NCI-H526 (cell line): Measurements from ENCODE around the gene FARS2.

Experiments
- DNase-seq, 2 experiments: peaks; one replicate each; lab custom pipeline; 2025; lab: John Stamatoyannopoulos, UW

FARS2 gene

DNA sequence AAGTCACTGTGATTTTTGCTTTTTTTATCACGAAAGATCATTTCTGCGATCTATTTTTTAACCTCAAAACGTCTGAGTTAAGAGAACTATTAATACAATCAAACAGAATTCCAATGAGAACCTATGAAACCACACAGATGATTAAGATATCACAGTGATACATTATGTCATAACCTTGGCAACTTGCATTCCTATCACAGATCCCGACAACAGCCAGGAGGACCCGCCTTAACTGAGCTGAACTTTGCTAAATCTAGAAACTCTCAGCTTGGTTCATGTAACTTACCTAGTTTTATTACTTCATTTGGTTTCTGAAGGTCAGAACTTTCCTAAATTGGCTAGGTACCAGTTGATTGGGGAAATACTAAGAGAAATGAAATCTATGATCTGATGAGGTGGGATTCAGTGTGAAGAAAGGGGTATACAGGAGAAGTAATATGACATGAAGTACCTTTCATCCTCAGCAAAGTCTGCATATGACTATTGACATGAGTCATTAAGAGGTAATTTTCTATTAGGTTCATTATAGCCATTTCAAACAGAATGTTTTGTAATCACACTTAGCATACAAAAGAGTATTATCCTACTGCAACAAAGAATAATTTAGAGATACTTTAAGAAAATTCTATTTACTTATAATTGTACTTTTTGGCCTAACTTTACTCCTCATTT is 11.7 kb upstream of the FARS2 start:
- DNase-seq, result no peak

GRCh38 chr6:5250451-5250850 is 10.9 kb upstream of the FARS2 start:
- peak in 1 of 2 experiments; percentile 22 for DNase-seq

DNA sequence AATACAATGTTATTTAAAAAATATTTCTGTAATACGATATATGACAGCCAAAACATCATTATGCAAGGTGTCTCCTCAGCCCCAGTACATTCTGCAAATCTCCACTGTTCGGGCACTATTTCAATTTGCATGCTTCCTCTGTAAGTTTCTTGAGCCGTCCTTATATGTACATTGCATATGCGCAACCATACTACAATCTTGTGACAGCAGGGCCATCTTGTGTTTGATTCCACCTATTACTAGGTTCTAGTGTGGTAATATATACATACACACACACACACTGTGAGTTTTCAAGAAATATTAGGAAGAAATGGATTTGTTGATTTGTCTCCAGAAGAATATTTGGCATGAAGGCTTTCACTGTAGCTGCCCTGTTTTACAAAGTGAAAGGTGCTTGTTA is 10.4 kb upstream of the FARS2 start:
- DNase-seq, result peak; percentile 56 to 59

DNA sequence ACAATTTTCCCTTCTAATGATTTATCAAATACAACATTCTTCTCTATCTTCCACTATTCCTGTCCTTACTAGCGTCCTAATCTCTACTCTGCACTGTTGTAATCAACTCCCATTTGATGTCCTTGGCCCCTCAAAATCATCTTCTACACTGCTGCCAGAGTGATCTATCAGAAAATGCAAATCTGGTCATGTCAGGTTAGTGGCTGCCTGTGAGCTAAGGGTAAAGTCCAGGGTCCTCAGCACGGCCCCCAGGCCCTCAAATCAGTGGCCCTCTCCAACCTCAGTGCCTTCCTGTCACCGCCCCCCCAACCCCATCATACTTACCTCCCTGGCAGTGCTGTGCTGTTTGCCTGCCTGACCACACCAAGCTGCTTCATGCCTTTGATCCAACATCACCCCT is 4.4 kb upstream of the FARS2 start:
- no peak for DNase-seq

GRCh38 chr6:5257400-5257799 is 3.9 kb upstream of the FARS2 start:
- no peak for DNase-seq

- no peak for DNase-seq
Observed at GRCh38 chr6:5259428-5259827, 1.9 kb upstream of the FARS2 start.

DNA sequence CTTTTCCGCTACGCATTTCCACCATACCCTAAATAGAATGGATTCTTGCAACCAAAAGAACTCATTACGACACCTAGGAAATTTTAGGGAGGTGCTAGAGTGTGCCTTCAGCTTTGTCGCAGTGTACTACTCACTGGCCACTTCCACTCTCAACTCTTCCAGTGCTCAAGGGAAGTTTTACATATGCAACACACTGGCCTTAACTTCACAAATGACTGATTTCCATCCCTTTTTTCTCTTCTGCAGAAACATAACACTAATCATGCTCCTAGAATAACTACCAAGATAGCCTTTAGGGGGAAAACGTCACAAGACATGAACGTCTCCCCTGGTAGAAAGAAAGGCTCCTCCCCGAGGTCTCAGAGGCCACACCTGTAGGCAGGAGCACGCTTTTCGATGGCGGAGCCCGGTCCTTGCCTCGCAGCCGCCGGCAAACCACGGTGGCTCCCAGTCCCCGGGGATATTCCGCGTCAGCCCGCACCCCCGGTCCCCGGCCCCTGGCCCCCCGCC is 1.1 kb upstream of the FARS2 start:
- peak; percentile 29 to 74 for DNase-seq

GRCh38 chr6:5261545-5262109 is 314 bp downstream of the FARS2 start:
- DNase-seq, result no peak

DNA sequence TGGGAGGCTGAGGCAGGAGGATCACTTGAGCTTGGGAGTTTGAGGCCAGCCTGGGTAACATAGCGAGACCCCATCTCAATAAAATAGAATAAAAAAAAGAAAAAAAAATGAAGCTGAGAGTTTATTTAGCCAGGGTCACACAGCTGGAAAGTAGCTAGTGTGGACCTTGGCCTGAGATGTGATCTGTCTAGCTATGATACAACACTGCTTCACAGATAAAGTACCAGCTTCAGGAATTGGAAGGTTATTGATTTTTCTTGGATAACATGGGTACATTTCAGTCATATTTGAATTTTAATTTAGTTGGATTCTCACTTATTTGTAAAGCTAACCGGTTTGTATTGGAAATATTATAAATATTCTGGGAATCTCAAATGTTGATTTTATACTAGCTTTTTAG is 5.1 kb downstream of the FARS2 start:
- DNase-seq, result no peak

DNA sequence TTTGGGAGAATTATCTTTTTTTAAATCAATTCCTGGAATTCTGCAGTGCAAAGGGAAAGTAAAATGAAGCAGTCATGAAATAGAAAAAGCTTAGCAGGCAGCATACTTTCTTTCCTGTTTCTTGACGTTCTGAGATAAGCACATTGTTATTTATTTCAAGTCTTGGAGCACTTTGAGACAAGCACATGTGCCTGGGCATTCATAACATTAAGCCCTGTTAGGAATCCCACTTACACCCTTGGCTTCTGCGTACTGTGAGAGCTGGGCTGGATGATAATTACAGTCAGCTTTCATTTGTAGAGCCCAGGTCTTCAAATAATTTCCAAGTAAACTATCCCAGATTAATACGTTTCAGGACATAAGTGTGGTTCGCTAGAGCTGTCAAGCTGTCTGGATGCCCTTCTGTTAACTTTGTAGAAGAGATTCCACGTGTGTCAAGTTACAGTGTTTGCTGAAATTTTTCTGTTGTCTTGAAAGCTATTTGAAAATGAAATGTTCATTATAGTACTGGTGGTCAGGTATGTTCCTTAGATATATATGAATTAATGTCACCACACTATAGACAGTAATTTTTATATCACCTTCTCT is 8.9 kb downstream of the FARS2 start:
- no peak for DNase-seq

GRCh38 chr6:5271926-5272325 is 10.6 kb downstream of the FARS2 start:
- no peak for DNase-seq

DNA sequence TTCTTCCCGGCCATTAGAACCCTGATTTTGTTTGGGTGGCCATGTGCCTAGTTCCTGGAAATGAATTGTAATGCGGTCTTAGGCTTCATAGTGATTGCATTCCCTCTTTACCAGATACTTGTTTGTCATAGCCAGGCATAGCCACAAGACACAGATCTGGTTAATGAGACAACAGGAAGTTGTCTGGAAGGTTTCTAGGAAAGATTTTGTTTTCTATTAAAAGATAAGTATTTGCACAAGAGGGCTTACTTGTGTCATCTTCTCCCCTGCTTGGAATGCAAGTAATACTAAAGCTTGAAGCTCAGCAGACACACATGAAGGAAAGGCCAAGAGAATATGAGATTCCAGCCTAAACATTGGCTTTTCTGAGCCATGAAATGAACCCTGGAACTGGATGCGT is 12.9 kb downstream of the FARS2 start:
- no peak for DNase-seq

GRCh38 chr6:5275497-5275896 is 14.2 kb downstream of the FARS2 start:
- no peak for DNase-seq

DNA sequence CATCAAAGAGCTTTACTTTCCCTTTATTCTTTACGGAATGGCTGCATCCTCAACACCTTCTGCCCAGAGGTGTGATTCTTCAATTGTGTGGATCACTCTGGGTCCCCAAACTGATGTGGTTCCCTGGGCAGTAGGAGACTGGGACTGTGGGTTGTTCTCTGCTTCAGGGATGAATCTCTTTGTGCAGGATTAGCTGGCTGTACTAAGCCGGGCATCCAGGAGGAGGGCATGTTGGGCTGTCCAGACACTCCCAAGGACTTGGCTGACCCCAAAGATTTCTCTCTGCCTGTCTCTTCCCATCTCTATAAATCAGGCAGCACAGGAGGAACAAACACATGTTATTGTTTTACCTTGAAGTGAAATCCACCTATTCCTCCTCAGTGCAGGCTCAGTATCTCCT is 15.3 kb downstream of the FARS2 start:
- no peak for DNase-seq

- no peak for DNase-seq
Observed at GRCh38 chr6:5277589-5277988, 16.3 kb downstream of the FARS2 start.

- no peak for DNase-seq
Observed at GRCh38 chr6:5278047-5278446, 16.7 kb downstream of the FARS2 start.

DNA sequence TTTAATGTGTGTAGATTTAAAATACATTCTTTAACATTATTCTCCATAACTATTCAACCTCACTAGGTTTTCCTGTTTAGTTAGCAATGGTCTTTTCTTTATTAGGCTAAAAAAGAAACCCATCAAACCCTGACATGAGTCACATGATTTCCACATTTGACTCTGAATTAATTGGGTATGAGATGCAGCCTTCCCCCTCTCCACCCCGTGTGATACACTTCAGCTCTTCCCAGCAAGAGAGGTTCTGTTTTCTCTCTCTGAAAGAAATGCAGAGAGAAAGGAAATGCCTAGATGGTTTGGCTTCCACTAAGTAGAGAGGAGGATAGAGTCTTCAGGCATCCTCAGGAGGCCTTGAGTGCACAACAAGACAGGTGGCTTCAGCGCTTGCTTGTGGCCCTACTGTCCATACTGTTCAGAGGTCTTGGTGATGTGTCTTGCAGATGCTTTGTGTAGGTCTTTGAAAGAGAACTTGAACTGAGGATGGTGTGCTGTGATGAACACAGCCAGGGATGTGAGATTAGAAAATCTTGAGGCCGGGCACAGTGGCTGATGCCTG is 17.3 kb downstream of the FARS2 start:
- no peak for DNase-seq

GRCh38 chr6:5279891-5280338 is 18.6 kb downstream of the FARS2 start:
- no peak for DNase-seq

DNA sequence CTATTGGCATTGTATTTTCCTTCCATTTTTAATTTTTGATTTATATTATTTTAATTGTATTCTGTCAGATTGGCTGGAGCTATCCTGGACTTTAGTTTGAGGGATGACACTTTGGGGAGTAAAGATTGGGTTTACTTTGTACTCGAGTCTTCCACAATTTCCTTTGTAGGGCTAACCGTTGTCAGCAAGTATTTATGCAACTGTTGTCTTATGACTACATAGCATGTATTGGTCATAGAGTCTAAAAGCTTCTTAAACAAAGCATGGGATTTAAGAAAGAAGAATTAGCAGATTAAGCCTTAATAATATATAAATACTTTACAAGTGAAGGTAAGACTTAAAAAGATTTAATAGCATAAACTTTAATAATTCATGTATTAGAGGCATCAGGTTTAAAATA is 19.6 kb downstream of the FARS2 start:
- no peak for DNase-seq

- DNase-seq, result no peak
Observed at GRCh38 chr6:5282191-5282623, 20.9 kb downstream of the FARS2 start.

DNA sequence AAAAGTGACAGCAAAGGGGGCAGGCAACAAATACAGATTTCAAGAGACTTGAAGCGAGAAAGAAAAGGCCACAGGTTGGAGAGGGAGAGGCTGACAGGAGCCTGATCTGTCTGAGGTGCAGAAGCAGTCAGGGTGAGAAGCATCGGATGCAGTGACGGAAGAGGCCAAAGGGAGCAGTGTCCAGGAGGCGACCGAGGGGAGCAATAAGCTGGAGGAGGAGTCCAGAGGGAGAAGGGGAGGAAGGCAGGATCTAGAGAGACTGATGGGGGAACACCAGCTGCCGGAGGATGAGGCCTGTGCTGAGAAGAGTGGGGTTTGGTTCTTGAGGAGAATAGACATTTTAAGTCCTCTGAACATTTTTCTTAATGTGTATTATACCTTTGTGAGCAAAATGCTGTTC is 23.8 kb downstream of the FARS2 start:
- no peak for DNase-seq

GRCh38 chr6:5285526-5285925 is 24.2 kb downstream of the FARS2 start:
- no peak for DNase-seq

- DNase-seq, result no peak
Observed at GRCh38 chr6:5286780-5287179, 25.5 kb downstream of the FARS2 start.
